ENCODE measurements around the gene CGB7.

GRCh38 chr19:49022116-49022515 is 35.4 kb downstream of the CGB7 start:
- TF ChIP-seq CTCF (IDR thresholded peaks at IDR 0.05 in 8 of 11, conservative IDR thresholded peaks at IDR 0.05 in 3 of 11) (no peak), POLR2A (IDR thresholded peaks at IDR 0.05) (no peak), POLR2AphosphoS5 (IDR thresholded peaks at IDR 0.05) (no peak)
